Measurements from ENCODE around the gene SPA17.

DNA sequence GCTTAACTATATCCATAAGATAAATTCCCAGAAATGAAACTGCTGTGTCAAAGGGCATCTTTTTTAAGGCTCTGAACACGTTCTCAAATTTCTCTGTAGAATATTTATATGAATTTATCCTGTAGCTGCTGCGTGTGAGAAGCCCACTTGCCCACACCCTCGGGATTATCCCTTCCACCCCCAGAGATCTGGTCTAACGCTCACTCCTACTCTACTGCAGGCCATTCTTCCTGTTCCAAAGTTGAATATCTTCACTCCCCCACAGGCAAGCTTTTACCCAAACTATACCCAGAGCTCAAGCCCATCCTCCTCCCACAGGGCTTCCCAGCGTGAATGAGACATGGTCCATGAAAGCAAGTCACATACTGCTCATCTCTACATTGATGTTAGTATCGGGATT lies 25.1 kb upstream of the SPA17 start:
- TF ChIP-seq, protein P1, sequence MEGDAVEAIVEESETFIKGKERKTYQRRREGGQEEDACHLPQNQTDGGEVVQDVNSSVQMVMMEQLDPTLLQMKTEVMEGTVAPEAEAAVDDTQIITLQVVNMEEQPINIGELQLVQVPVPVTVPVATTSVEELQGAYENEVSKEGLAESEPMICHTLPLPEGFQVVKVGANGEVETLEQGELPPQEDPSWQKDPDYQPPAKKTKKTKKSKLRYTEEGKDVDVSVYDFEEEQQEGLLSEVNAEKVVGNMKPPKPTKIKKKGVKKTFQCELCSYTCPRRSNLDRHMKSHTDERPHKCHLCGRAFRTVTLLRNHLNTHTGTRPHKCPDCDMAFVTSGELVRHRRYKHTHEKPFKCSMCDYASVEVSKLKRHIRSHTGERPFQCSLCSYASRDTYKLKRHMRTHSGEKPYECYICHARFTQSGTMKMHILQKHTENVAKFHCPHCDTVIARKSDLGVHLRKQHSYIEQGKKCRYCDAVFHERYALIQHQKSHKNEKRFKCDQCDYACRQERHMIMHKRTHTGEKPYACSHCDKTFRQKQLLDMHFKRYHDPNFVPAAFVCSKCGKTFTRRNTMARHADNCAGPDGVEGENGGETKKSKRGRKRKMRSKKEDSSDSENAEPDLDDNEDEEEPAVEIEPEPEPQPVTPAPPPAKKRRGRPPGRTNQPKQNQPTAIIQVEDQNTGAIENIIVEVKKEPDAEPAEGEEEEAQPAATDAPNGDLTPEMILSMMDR (IDR thresholded peaks at IDR 0.05; ENCODE audit: insufficient read depth, low read depth, low read length), result no peak
- TF ChIP-seq EZH2 (IDR thresholded peaks at IDR 0.05; ENCODE audit: insufficient read depth, low read length), result no peak

All from astrocyte (in vitro differentiated cells and primary cell).